ENCODE results near the gene ZDHHC17.
A peak's percentile ranks its signal among the peaks of the same experiment; 100 is the strongest.
"Not testable (repeated sequence)": the region's sequence is repeated elsewhere in the genome, so short reads cannot be mapped to it uniquely, and the experiment has no call there.

The ZDHHC17 gene

GRCh38 chr12:76763746-76764675 lies at the start of gene ZDHHC17:
Gene ZDHHC17 (plus strand): TSS chr12:76764115. CDS start chr12:76764237, 122 bp downstream.
- DNase-seq, result peak; percentile 89

- DNase-seq, result no peak
These were observed 49.5 kb upstream of the ZDHHC17 start for GRCh38 chr12:76714415-76714814.

- no peak for DNase-seq
These were observed 49.1 kb upstream of the ZDHHC17 start for GRCh38 chr12:76714861-76715260.

- no peak for DNase-seq
These were observed 48.6 kb upstream of the ZDHHC17 start for GRCh38 chr12:76715332-76715731.

GRCh38 chr12:76717314-76717713 lies 46.6 kb upstream of the ZDHHC17 start:
- no peak for DNase-seq

- DNase-seq, result no peak
These were observed 44.5 kb upstream of the ZDHHC17 start for GRCh38 chr12:76719171-76720041.

GRCh38 chr12:76720068-76720467 lies 43.8 kb upstream of the ZDHHC17 start:
- no peak for DNase-seq

GRCh38 chr12:76726626-76727025 lies 37.3 kb upstream of the ZDHHC17 start:
- DNase-seq, result no peak

GRCh38 chr12:76732188-76732587 lies 31.7 kb upstream of the ZDHHC17 start:
- not testable (repeated sequence) for DNase-seq

GRCh38 chr12:76737689-76738088 lies 26.2 kb upstream of the ZDHHC17 start:
- not testable (repeated sequence) for DNase-seq

GRCh38 chr12:76738824-76739579 lies 24.9 kb upstream of the ZDHHC17 start:
- DNase-seq, result no peak

- no peak for DNase-seq
These were observed 24.0 kb upstream of the ZDHHC17 start for GRCh38 chr12:76739896-76740295.

GRCh38 chr12:76740501-76740900 lies 23.4 kb upstream of the ZDHHC17 start:
- no peak for DNase-seq

- DNase-seq, result no peak
These were observed 18.6 kb upstream of the ZDHHC17 start for GRCh38 chr12:76745343-76745742.

GRCh38 chr12:76746516-76746915 lies 17.4 kb upstream of the ZDHHC17 start:
- DNase-seq, result no peak

- no peak for DNase-seq
These were observed 16.7 kb upstream of the ZDHHC17 start for GRCh38 chr12:76747245-76747644.

GRCh38 chr12:76755829-76756379 lies 8.0 kb upstream of the ZDHHC17 start:
- DNase-seq, result no peak

GRCh38 chr12:76757694-76758093 lies 6.2 kb upstream of the ZDHHC17 start:
- no peak for DNase-seq

- no peak for DNase-seq
These were observed 1.3 kb upstream of the ZDHHC17 start for GRCh38 chr12:76762601-76762980.

GRCh38 chr12:76764856-76765255 lies 941 bp downstream of the ZDHHC17 start:
- DNase-seq, result no peak

- no peak for DNase-seq
These were observed 1.7 kb downstream of the ZDHHC17 start for GRCh38 chr12:76765598-76765997.

- DNase-seq, result no peak
These were observed 2.2 kb downstream of the ZDHHC17 start for GRCh38 chr12:76766161-76766560.

GRCh38 chr12:76768576-76768975 lies 4.7 kb downstream of the ZDHHC17 start:
- DNase-seq, result no peak
